Measurements from ENCODE around the gene SH3GL3.

SH3GL3 gene

GRCh38 chr15:83610901-83611685 is 164.0 kb downstream of the SH3GL3 start:
- no peak for DNase-seq (ENCODE audit: low read depth)
- TF ChIP-seq, protein P1, sequence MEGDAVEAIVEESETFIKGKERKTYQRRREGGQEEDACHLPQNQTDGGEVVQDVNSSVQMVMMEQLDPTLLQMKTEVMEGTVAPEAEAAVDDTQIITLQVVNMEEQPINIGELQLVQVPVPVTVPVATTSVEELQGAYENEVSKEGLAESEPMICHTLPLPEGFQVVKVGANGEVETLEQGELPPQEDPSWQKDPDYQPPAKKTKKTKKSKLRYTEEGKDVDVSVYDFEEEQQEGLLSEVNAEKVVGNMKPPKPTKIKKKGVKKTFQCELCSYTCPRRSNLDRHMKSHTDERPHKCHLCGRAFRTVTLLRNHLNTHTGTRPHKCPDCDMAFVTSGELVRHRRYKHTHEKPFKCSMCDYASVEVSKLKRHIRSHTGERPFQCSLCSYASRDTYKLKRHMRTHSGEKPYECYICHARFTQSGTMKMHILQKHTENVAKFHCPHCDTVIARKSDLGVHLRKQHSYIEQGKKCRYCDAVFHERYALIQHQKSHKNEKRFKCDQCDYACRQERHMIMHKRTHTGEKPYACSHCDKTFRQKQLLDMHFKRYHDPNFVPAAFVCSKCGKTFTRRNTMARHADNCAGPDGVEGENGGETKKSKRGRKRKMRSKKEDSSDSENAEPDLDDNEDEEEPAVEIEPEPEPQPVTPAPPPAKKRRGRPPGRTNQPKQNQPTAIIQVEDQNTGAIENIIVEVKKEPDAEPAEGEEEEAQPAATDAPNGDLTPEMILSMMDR (IDR thresholded peaks at IDR 0.05; ENCODE audit: insufficient read depth, low read depth, low read length, missing control alignments): no peak
- no peak overlapping the region for H3K4me3 ChIP-seq (ENCODE audit: low read depth, low read length)

DNA sequence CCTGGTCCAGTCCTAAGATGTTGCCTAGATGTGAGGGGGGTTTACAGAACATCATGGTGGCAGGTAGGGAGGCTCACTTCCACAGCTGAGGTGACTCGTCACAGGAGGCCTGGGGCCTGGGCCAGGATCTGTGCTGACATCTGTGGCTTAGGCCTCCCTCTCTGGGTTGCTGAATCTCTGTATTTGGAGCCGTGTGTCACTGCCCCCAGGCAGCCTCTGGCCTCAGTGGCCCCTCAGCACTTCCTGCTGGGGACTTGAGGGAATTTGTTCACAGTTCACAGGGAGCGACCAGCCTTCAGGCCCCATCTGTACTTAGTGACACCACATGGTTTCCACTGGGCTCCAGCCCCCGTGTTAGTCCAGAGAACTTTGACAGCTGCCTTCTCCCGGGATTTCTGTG is 165.1 kb downstream of the SH3GL3 start:
- TF ChIP-seq, protein P1 (IDR thresholded peaks at IDR 0.05; ENCODE audit: insufficient read depth, low read depth, low read length, missing control alignments): no peak
- no peak overlapping the region for H3K4me3 ChIP-seq (ENCODE audit: low read depth, low read length)
- no peak for DNase-seq (ENCODE audit: low read depth)

DNA sequence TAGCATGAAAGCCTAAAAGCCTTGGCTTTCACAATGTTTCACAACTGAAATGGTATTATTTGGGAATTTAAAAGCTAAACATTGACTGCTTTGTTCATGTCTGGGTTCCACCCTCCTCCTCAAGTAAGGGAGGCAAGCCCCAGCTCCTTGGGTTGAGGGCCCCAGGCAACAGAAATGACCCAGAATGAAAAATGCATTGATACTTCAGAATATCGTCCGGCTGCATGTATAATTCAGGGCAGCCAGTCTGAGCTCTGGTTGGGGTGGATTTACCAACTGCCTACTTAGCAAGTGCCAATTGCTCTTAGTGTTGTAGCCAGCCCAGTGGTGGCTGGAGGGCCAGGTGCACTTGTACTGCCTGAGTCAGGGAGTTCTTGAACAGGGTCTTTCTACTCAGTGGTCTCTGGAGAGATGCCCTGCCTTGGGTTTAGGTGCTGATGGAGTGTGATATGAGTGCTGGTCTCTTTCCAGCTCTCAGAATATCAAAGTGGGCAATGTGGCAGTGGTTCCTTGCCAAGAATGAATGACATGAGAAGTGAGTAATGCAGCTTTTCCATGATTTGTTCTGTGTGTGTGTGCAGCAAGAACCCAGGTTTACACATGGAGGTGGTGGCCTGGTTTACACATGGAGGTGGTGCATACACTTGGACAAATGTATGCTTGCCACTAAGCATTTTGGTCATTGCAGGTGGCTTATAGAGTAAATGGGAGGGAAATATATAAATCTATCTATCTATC is 165.9 kb downstream of the SH3GL3 start:
- no peak overlapping the region for H3K4me3 ChIP-seq (ENCODE audit: low read depth, low read length)
- no peak for DNase-seq (ENCODE audit: low read depth)
- TF ChIP-seq, protein P1 (IDR thresholded peaks at IDR 0.05; ENCODE audit: insufficient read depth, low read depth, low read length, missing control alignments): no peak

- DNase-seq (ENCODE audit: low read depth): no peak
- TF ChIP-seq, protein P1 (IDR thresholded peaks at IDR 0.05; ENCODE audit: insufficient read depth, low read depth, low read length, missing control alignments): no peak
- H3K4me3 ChIP-seq (ENCODE audit: low read depth, low read length): no peak overlapping the region
Measured at GRCh38 chr15:83613714-83614113, 166.6 kb downstream of the SH3GL3 start.

DNA sequence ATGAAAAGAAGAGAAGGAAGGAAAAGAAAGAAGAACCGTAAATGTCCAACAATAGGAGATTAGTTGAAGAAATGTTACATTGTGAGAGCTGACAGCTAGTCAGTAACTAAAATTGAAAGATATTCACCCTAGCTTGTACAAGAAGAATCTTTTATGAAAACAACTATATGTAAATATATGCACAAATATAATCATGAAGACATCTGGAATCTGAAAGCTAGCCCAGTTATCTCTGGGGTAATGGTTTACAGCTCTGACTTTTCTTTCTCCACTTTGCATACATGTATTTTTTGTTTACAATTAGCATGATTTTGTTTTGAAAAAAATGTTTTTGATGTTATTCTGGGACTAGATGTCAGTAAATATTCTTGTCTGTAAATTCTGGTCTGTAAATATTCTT is 169.7 kb downstream of the SH3GL3 start:
- H3K4me3 ChIP-seq (ENCODE audit: low read depth, low read length): no peak overlapping the region
- TF ChIP-seq, protein P1 (IDR thresholded peaks at IDR 0.05; ENCODE audit: insufficient read depth, low read depth, low read length, missing control alignments): no peak
- no peak for DNase-seq (ENCODE audit: low read depth)

DNA sequence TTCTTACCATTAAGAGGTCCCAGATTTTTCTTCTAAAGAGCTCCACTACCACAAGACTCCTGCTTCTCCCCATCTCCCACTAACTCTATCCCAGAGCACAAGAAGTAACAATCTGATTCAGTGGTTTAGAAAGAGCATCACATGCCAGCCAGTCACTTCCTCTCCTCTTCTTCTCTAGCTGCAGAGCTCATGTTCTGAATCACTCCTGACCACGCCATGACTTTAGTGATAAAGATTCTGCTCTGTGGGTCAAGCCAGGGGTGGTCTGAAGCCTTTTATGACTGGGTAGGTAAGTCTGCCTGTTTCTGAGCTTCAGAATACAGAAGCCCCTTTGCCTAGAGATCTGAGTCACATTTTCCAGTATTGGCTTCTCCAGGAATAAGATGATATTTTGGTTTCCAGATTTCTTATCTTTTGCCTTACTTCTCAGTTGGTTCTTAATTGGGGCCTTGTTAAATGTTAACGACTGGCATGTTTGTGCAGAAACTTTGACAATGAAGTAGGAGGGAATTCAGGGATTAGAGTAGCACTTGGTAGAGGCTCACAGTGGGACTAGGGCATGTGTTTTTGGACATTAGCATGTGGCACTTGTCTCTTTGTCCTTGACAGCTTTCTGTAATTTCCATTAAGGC is 179.1 kb downstream of the SH3GL3 start:
- no peak for DNase-seq (ENCODE audit: low read depth)

More for the DNA sequence above, 179.1 kb downstream of the SH3GL3 start:
- H3K4me3 ChIP-seq (ENCODE audit: low read depth, low read length): no peak overlapping the region
- TF ChIP-seq, protein P1 (IDR thresholded peaks at IDR 0.05; ENCODE audit: insufficient read depth, low read depth, low read length, missing control alignments): no peak
